Esophagus muscularis mucosa (tissue), 4 donors: Measurements from ENCODE around the gene ZBED2. TPM values are rescaled to one million over a fixed set of nuclear protein-coding genes. Genes with fewer than 3 reads are reported as not detected.

Experiments
- DNase-seq: peaks from one replicate; pipeline ENCODE4 v3.0.0-alpha.2; 2017; ENCODE audit errors: extremely low spot score
- H3K27ac ChIP-seq, 4 donors: fragments of 200-600 bp; sonication (generic); replicated peaks in 1 of 4; 1 replicate in 3 of 4; 2 replicates in 1 of 4; pipeline ENCODE4 v1.5.1; 2016 to 2019; ENCODE audit warnings: mild to moderate bottlenecking in 1 of 4
- H3K27me3 ChIP-seq, 4 donors: fragments of 200-600 bp; sonication (generic); one replicate each; pipeline versions ENCODE4 v1.5.1 to v1.6.0; 2016 to 2019
- H3K36me3 ChIP-seq, 4 donors: fragments of 200-600 bp; sonication (generic); one replicate each; pipeline ENCODE4 v1.5.1; 2016 to 2019
- H3K4me1 ChIP-seq, 4 donors: fragments of 200-600 bp; sonication (generic); one replicate each; pipeline ENCODE4 v1.5.1; 2016 to 2019
- H3K4me3 ChIP-seq, 4 donors: fragments of 200-600 bp; sonication (generic); 1 replicate in 2 of 4; 2 replicates in 2 of 4; pipeline ENCODE4 v1.5.1; 2016 to 2019; ENCODE audit warnings: mild to moderate bottlenecking in 4 of 4, moderate library complexity in 1 of 4
- H3K9me3 ChIP-seq, 4 donors: fragments of 200-600 bp; sonication (generic); 1 replicate in 3 of 4; 2 replicates in 1 of 4; pipeline ENCODE4 v1.5.1; 2016 to 2019
- CTCF ChIP-seq, 3 experiments: fragments of 200-600 bp in 2 of 3; fragments of 450-650 bp in 1 of 3; sonication (generic) in 2 of 3; IDR thresholded peaks; one replicate each; pipeline ENCODE4 v1.5.1; 2017 to 2019; ENCODE audit warnings: antibody characterized with exemption in 3 of 3, mild to moderate bottlenecking in 2 of 3, moderate library complexity in 1 of 3
- EP300 ChIP-seq: sonication (generic); formaldehyde crosslinking; IDR thresholded peaks from one replicate; pipeline ENCODE4 v1.6.1; 2017; ENCODE audit warnings: antibody characterized with exemption
- POLR2A ChIP-seq: fragments of 450-650 bp; IDR thresholded peaks from one replicate; pipeline ENCODE4 v1.6.1; 2017; ENCODE audit warnings: antibody characterized with exemption, moderate library complexity, mild to moderate bottlenecking, low read depth
- POLR2AphosphoS5 ChIP-seq, 2 donors: sonication (generic); formaldehyde crosslinking; IDR thresholded peaks; one replicate each; pipeline ENCODE4 v1.6.1; 2017; ENCODE audit warnings: antibody characterized with exemption in 2 of 2
- WGBS: methylation state at CpG from one replicate; pipeline ENCODE4 v1.1.5; 2018; 5-methylcytosine and 5-hydroxymethylcytosine counted together
- intact Hi-C: fragments of 100-400 bp; cut with DNase I; formaldehyde crosslinking; loops from one replicate; pipeline ENCODE4 v1.15.1; 2023
- total RNA-seq, 4 donors: library from RNA; depleted of rRNA; stranded (reverse); fragments of >200 nt; gene quantifications; one replicate each; pipeline versions ENCODE4 v1.1.0 to v1.2.1, GENCODE V29; 2016

The ZBED2 gene
- total RNA-seq, 4 donors from 2014 or later: 0.13 TPM; not detected in 3

- H3K4me1 ChIP-seq: no peaks in the 10 kb centered on the region
- TF ChIP-seq CTCF (IDR thresholded peaks at IDR 0.05) (no peak), EP300 (no peak), POLR2A (no peak), POLR2AphosphoS5 (IDR thresholded peaks at IDR 0.05) (no peak)
- H3K4me3 ChIP-seq: no peak overlapping the region
- 62% methylated on average over 5 of the region's 5 CpGs for WGBS
- intact Hi-C loops: no loop called here
- no peak for DNase-seq
- H3K9me3 ChIP-seq: no peaks in the 10 kb centered on the region
- no peaks in the 10 kb centered on the region for H3K27me3 ChIP-seq
- H3K27ac ChIP-seq: no peak overlapping the region
- H3K36me3 ChIP-seq: no peaks in the 10 kb centered on the region
These were observed 15.0 kb upstream of the ZBED2 start for GRCh38 chr3:111610189-111610588.

DNA sequence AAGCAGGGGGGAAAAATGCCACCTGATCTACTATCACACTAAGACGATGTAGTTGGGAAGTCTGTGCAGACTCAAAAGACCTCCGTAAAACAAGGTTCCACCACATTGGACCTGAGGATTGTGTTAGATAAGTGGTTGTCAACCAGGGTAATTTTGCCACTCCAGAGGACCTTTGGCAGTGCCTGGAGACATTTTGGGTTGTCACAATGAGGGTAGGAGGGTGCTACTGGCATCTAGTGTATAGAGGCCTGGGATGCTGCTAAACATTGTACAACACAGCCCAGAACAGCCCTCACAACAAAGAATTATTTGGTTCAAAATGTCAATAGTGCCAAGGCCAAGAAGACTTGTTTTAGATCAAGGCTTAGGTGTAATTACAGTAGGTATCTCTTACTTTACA lies 14.6 kb upstream of the ZBED2 start:
- no peaks in the 10 kb centered on the region for H3K9me3 ChIP-seq
- no peak for DNase-seq
- H3K27me3 ChIP-seq: no peaks in the 10 kb centered on the region
- TF ChIP-seq POLR2A (no peak), POLR2AphosphoS5 (IDR thresholded peaks at IDR 0.05) (no peak), CTCF (IDR thresholded peaks at IDR 0.05) (no peak), EP300 (no peak)
- H3K4me1 ChIP-seq: no peaks in the 10 kb centered on the region
- no peak overlapping the region for H3K27ac ChIP-seq
- no peak overlapping the region for H3K4me3 ChIP-seq
- 89% methylated on average over 2 of the region's 2 CpGs for WGBS
- intact Hi-C loops: no loop called here
- H3K36me3 ChIP-seq: no peaks in the 10 kb centered on the region

DNA sequence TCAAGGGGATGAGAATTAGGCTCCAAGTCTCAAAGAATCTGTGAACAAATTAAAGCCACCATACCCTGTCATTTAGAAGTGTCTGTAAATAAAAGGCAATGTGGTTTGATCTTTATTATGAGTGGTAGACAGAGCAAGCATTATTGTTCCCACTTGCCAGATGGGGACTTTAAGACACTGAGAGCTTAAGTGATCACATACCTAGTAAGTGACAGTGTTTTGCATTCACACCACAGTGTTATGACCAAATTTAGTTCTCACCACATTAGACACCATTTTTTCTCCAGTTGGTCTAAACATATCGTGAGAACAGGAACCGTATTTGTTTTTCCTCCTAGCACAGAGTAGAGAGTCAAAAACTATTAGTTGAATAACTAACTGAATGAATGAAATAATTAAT lies 13.2 kb upstream of the ZBED2 start:
- WGBS: 72% methylated on average over 2 of the region's 2 CpGs
- Histone ChIP-seq H3K36me3 (no peaks in the 10 kb centered on the region), H3K4me1 (no peaks in the 10 kb centered on the region), H3K27ac (no peak overlapping the region), H3K4me3 (no peak overlapping the region), H3K9me3 (no peaks in the 10 kb centered on the region), H3K27me3 (no peaks in the 10 kb centered on the region)
- intact Hi-C loops: no loop called here
- TF ChIP-seq EP300 (no peak), POLR2AphosphoS5 (IDR thresholded peaks at IDR 0.05) (no peak), CTCF (IDR thresholded peaks at IDR 0.05) (no peak), POLR2A (no peak)
- DNase-seq: no peak

DNA sequence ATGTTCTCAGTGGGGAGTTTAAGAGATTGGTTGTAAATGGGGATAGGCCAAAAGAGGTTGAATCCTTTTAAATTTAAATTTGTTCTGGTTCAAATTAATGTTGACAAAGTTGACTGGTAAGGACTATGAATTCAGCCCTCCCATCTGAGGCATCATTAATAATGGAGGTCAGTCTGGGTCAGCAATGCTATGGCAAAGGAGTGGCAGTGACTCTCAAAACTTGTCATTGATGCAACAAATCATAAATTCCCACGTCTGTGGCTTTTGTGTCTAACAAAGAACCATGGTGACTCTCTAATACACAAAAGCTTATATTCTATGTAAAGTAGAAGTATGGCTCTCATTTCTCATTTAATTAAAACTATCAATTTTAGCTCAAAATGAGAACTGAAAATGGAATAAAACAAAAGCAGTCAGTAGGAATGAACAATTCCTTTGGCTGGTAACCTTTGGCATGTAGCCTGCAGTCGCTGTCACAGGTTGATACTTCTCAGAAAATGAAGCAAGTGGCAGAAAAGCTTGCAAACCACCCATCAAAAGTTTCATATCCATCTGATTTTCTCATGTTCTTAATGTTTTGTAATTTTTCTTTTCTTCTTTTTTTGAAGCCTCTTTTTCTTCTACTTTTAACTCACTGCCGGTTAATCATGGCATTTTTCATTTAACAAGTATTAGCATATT lies 12.2 kb upstream of the ZBED2 start:
- no peak for DNase-seq
- H3K4me1 ChIP-seq: no peaks in the 10 kb centered on the region
- WGBS: 80% methylated on average over 3 of the region's 3 CpGs
- H3K4me3 ChIP-seq: no peak overlapping the region
- H3K36me3 ChIP-seq: no peaks in the 10 kb centered on the region
- no peaks in the 10 kb centered on the region for H3K27me3 ChIP-seq
- intact Hi-C loops: no loop called here
- TF ChIP-seq POLR2A (no peak), CTCF (IDR thresholded peaks at IDR 0.05) (no peak), EP300 (no peak), POLR2AphosphoS5 (IDR thresholded peaks at IDR 0.05) (no peak)
- H3K27ac ChIP-seq: no peak overlapping the region
- H3K9me3 ChIP-seq: no peaks in the 10 kb centered on the region

- no peaks in the 10 kb centered on the region for H3K27me3 ChIP-seq
- no peak for DNase-seq
- intact Hi-C loops: no loop called here
- H3K36me3 ChIP-seq: no peaks in the 10 kb centered on the region
- no peaks in the 10 kb centered on the region for H3K9me3 ChIP-seq
- 83% methylated on average over 2 of the region's 2 CpGs for WGBS
- no peak overlapping the region for H3K27ac ChIP-seq
- H3K4me1 ChIP-seq: no peaks in the 10 kb centered on the region
- no peak overlapping the region for H3K4me3 ChIP-seq
- TF ChIP-seq POLR2A: no peak
These were observed 10.3 kb upstream of the ZBED2 start for GRCh38 chr3:111605493-111605892.
